GM18907 (cell line): ENCODE results near the gene DOCK4.

Experiments
- ATAC-seq: cut with Tn5 transposase; IDR thresholded peaks from one replicate; pipeline ENCODE4 v1.9.1; 2021; ENCODE audit warnings: mild to moderate bottlenecking, moderate library complexity; ENCODE audit not compliant: unreplicated experiment

Gene DOCK4

GRCh38 chr7:112018305-112019030 is 187.7 kb downstream of the DOCK4 start:
- no peak for ATAC-seq

GRCh38 chr7:112015146-112015545 is 191.1 kb downstream of the DOCK4 start:
- no peak for ATAC-seq

- no peak for ATAC-seq
These were observed 191.9 kb downstream of the DOCK4 start for GRCh38 chr7:112014347-112014746.

- no peak for ATAC-seq
These were observed 192.9 kb downstream of the DOCK4 start for GRCh38 chr7:112013274-112013673.

GRCh38 chr7:112012242-112012641 is 194.0 kb downstream of the DOCK4 start:
- ATAC-seq, result no peak

- ATAC-seq, result no peak
These were observed 195.2 kb downstream of the DOCK4 start for GRCh38 chr7:112010994-112011393.

GRCh38 chr7:112010109-112010508 is 196.1 kb downstream of the DOCK4 start:
- no peak for ATAC-seq

GRCh38 chr7:112009081-112009480 is 197.1 kb downstream of the DOCK4 start:
- peak; percentile 77 for ATAC-seq

GRCh38 chr7:112007185-112007584 is 199.0 kb downstream of the DOCK4 start:
- no peak for ATAC-seq

GRCh38 chr7:112006071-112006470 is 200.1 kb downstream of the DOCK4 start:
- no peak for ATAC-seq

- no peak for ATAC-seq
These were observed 200.9 kb downstream of the DOCK4 start for GRCh38 chr7:112005205-112005775.

- no peak for ATAC-seq
These were observed 204.9 kb downstream of the DOCK4 start for GRCh38 chr7:112001091-112001826.

GRCh38 chr7:111998326-111998725 is 207.9 kb downstream of the DOCK4 start:
- ATAC-seq, result no peak

- ATAC-seq, result no peak
These were observed 208.7 kb downstream of the DOCK4 start for GRCh38 chr7:111997546-111997945.

GRCh38 chr7:111992601-111993000 is 213.6 kb downstream of the DOCK4 start:
- ATAC-seq, result no peak

GRCh38 chr7:111990643-111991042 is 215.6 kb downstream of the DOCK4 start:
- no peak for ATAC-seq

GRCh38 chr7:111987886-111988285 is 218.3 kb downstream of the DOCK4 start:
- ATAC-seq, result no peak

- no peak for ATAC-seq
These were observed 218.9 kb downstream of the DOCK4 start for GRCh38 chr7:111987115-111987826.

- no peak for ATAC-seq
These were observed 219.6 kb downstream of the DOCK4 start for GRCh38 chr7:111986601-111987000.

GRCh38 chr7:111985798-111986197 is 220.4 kb downstream of the DOCK4 start:
- ATAC-seq, result no peak

GRCh38 chr7:111982804-111983203 is 223.4 kb downstream of the DOCK4 start:
- no peak for ATAC-seq
